Breast epithelium (tissue), 3 donors: ENCODE results near the gene DSG1.

Source experiments
- CTCF ChIP-seq, 3 donors: fragments of 450-650 bp; IDR thresholded peaks; one replicate each; pipeline ENCODE4 v1.5.1; 2016 to 2017; ENCODE audit warnings: antibody characterized with exemption in 3 of 3, mild to moderate bottlenecking in 3 of 3, moderate library complexity in 3 of 3
- POLR2A ChIP-seq: fragments of 450-650 bp; IDR thresholded peaks from one replicate; pipeline ENCODE4 v1.6.1; 2016; ENCODE audit warnings: antibody characterized with exemption, mild to moderate bottlenecking, moderate library complexity
- POLR2AphosphoS5 ChIP-seq, 3 donors: sonication (generic); formaldehyde crosslinking; IDR thresholded peaks; one replicate each; pipeline ENCODE4 v1.6.1; 2017; ENCODE audit warnings: antibody characterized with exemption in 3 of 3

GRCh38 chr18:31303771-31304170, 14.2 kb upstream of the DSG1 start:
- TF ChIP-seq CTCF (IDR thresholded peaks at IDR 0.05) (no peak), POLR2A (no peak), POLR2AphosphoS5 (IDR thresholded peaks at IDR 0.05) (no peak)
